CD4-positive, alpha-beta memory T cell (primary cell): ENCODE data around the gene UMAD1. TPM values are rescaled to one million over a fixed set of nuclear protein-coding genes. Genes with fewer than 3 reads are reported as not detected.
A peak's percentile ranks its signal among the peaks of the same experiment; 100 is the strongest.
"Not testable (repeated sequence)": the region's sequence is repeated elsewhere in the genome, so short reads cannot be mapped to it uniquely, and the experiment has no call there.

Experiments
- CTCF ChIA-PET: fragments of 350-600 bp; sonication (Branson Sonifier 250); formaldehyde crosslinking; loops from one replicate; lab custom pipeline; 2021; ENCODE audit warnings: inconsistent platforms; ENCODE audit not compliant: partially characterized antibody; lab: Charles Lee
- POLR2A ChIA-PET: fragments of 350-600 bp; sonication (Branson Sonifier 250); formaldehyde crosslinking; loops from one replicate; lab custom pipeline; 2021; ENCODE audit not compliant: partially characterized antibody; lab: Charles Lee
- DNase-seq, 5 donors: peaks; one replicate each; pipeline versions ENCODE4 v3.0.0 to v3.0.0-alpha.2; 2020 to 2022; ENCODE audit warnings: mixed read lengths in 1 of 5
- H3K27ac ChIP-seq: one replicate; pipeline ENCODE4 v1.7.0; 2013; ENCODE audit warnings: low read depth, low read length
- H3K27me3 ChIP-seq: 2 replicates; pipeline ENCODE4 v1.7.0; 2013; ENCODE audit warnings: mild to moderate bottlenecking, low read length, moderate library complexity; ENCODE audit not compliant: insufficient read depth
- H3K36me3 ChIP-seq: 2 replicates; pipeline ENCODE4 v1.7.0; 2013; ENCODE audit warnings: mild to moderate bottlenecking, low read length, moderate library complexity; ENCODE audit not compliant: insufficient read depth
- H3K4me1 ChIP-seq: 2 replicates; pipeline ENCODE4 v1.7.0; 2013; ENCODE audit warnings: mild to moderate bottlenecking, low read length, moderate library complexity; ENCODE audit not compliant: insufficient read depth
- H3K4me3 ChIP-seq, 2 donors: one replicate each; pipeline ENCODE4 v1.7.0; 2013; ENCODE audit warnings: low read length in 2 of 2, mild to moderate bottlenecking in 1 of 2
- H3K9me3 ChIP-seq, 2 donors: one replicate each; pipeline ENCODE4 v1.7.0; 2013; ENCODE audit warnings: low read length in 2 of 2, control low read depth in 1 of 2; ENCODE audit not compliant: control insufficient read depth in 1 of 2
- H3K27ac Mint-ChIP-seq, 7 donors: one replicate each; pipeline ENCODE4 v1.8.0; 2020 to 2021; ENCODE audit warnings: mixed read lengths in 7 of 7, mild to moderate bottlenecking in 6 of 7, inconsistent platforms in 3 of 7, moderate library complexity in 3 of 7
- H3K27me3 Mint-ChIP-seq, 2 donors: one replicate each; pipeline ENCODE4 v1.8.0; 2020 to 2021; ENCODE audit warnings: mixed read lengths in 2 of 2
- H3K36me3 Mint-ChIP-seq, 2 donors: one replicate each; pipeline ENCODE4 v1.8.0; 2020 to 2021; ENCODE audit warnings: mixed read lengths in 2 of 2, inconsistent platforms in 1 of 2, mild to moderate bottlenecking in 1 of 2
- H3K4me1 Mint-ChIP-seq, 4 donors: one replicate each; pipeline ENCODE4 v1.8.0; 2020 to 2021; ENCODE audit warnings: mixed read lengths in 4 of 4, mild to moderate bottlenecking in 1 of 4
- H3K4me3 Mint-ChIP-seq, 8 donors: one replicate each; pipeline ENCODE4 v1.8.0; 2020 to 2021; ENCODE audit warnings: mixed read lengths in 8 of 8, mild to moderate bottlenecking in 7 of 8, moderate library complexity in 6 of 8, inconsistent platforms in 3 of 8
- H3K9me3 Mint-ChIP-seq, 8 donors: one replicate each; pipeline ENCODE4 v1.8.0; 2020 to 2021; ENCODE audit warnings: mixed read lengths in 8 of 8, mild to moderate bottlenecking in 5 of 8, inconsistent platforms in 3 of 8, moderate library complexity in 1 of 8
- intact Hi-C: fragments of 100-400 bp; cut with micrococcal nuclease; formaldehyde crosslinking; loops from one replicate; pipeline ENCODE4 v1.15.1; 2023
- polyA plus RNA-seq, 2 donors: library from polyadenylated mRNA; unstranded; fragments of 300-500 nt; fragmentation: Illumina TruSeq; gene quantifications; one replicate each; pipeline ENCODE4 v1.2.3, GENCODE V29; 2021
- total RNA-seq, 2 experiments: library from RNA; stranded (reverse); gene quantifications; one replicate each; pipeline ENCODE4 v1.2.3, GENCODE V29; 2021

The UMAD1 gene
- total and polyA plus RNA-seq, 4 experiments from 2014 or later: 23.5 to 36.7 (median 27.6) TPM

DNA sequence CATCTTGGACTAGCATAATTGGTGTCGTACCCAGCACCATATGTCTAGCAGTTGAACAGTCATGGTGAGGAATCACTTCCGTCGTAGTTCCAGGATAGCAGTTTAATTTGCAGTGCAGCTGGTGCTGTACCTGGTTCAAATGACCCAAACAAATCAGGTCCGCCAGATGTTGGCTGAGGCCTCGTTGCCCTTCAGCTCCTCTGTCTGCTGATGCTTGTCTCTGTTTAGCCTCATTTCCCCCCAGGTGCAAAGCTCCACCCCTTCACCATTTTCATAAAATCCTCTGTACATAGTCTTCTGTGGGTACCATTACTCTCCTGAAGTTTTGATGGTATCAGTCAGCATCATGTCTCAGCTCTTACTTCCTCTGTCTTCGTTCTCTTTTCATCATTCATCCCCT is 35.1 kb downstream of the UMAD1 start:
- Mint-ChIP-seq H3K9me3 (peaks cover 3 to 8% (median 5%) of the 10 kb centered on the region in 8 donors), H3K4me3 (no peak overlapping the region), H3K4me1 (peaks cover 40 to 59% (median 47%) of the 10 kb centered on the region in 4 donors), H3K27me3 (no peaks in the 10 kb centered on the region), H3K27ac (peak overlapping the region in 6 of 7 donors; percentile 45 to 77 (median 65)), H3K36me3 (peaks cover 29 to 44% of the 10 kb centered on the region in 2 donors)
- no peak overlapping the region for H3K27ac ChIP-seq
- peaks cover 13% of the 10 kb centered on the region for H3K36me3 ChIP-seq
- intact Hi-C loops: loop anchor here (5.0 kb wide), 1 partner anchor 33 kb away; the partner anchor contains the start of gene UMAD1
- H3K4me3 ChIP-seq: no peak overlapping the region
- peaks cover 0 to 3% of the 10 kb centered on the region in 2 donors for H3K9me3 ChIP-seq
- no peaks in the 10 kb centered on the region for H3K27me3 ChIP-seq
- ChIA-PET CTCF (no interaction called here), POLR2A (interaction anchor here (0.8 kb wide), 1 partner anchor 35 kb away, joined by 4 read pairs; the partner anchor contains the start of gene UMAD1)
- peaks cover 22% of the 10 kb centered on the region for H3K4me1 ChIP-seq
- no peak for DNase-seq

- H3K4me1 Mint-ChIP-seq: peaks cover 19 to 46% (median 29%) of the 10 kb centered on the region in 4 donors
- intact Hi-C loops: loop anchor here (5.0 kb wide), 2 partner anchors 37 to 288 kb away; partner anchors contain the start of genes GLCCI1 and UMAD1
- ChIA-PET CTCF (interaction anchor here (1.2 to 3.7 kb wide), 5 partner anchors 11 to 537 kb away, joined by 3 to 56 read pairs (median 34); no protein-coding TSS in a partner anchor), POLR2A (interaction anchor here (2.1 kb wide), 1 partner anchor 446 kb away, joined by 8 read pairs; no protein-coding TSS in a partner anchor)
- not testable (repeated sequence) for H3K27ac ChIP-seq, H3K4me3 ChIP-seq, H3K27me3 ChIP-seq, DNase-seq, H3K27me3 Mint-ChIP-seq, H3K36me3 ChIP-seq, H3K9me3 ChIP-seq, H3K9me3 Mint-ChIP-seq
- H3K27ac Mint-ChIP-seq: peak overlapping the region in 3 of 7 donors; percentile 10 to 52 (median 22)
- H3K4me1 ChIP-seq: peaks cover 15% of the 10 kb centered on the region
- peaks cover 26 to 28% of the 10 kb centered on the region in 2 donors for H3K36me3 Mint-ChIP-seq
- peak overlapping the region in 2 of 8 donors; percentile 42 to 47 for H3K4me3 Mint-ChIP-seq
These were observed 39.1 kb downstream of the UMAD1 start for GRCh38 chr7:7679640-7680039.

- ChIA-PET POLR2A (interaction anchor here (0.5 to 2.4 kb wide), 11 partner anchors 41 to 509 kb away, joined by 3 to 11 read pairs (median 4); partner anchors contain the start of gene UMAD1), CTCF (interaction anchor here (0.6 to 3.7 kb wide), 47 partner anchors 8 to 615 kb away, joined by 3 to 56 read pairs (median 4); partner anchors contain the start of genes GLCCI1, ICA1 and UMAD1)
- no peaks in the 10 kb centered on the region for H3K27me3 Mint-ChIP-seq
- intact Hi-C loops: loop anchor here (1.0 to 5.0 kb wide), 6 partner anchors 81 to 615 kb away; partner anchors contain the start of gene GLCCI1
- peak overlapping the region in 5 of 7 donors; percentile 41 to 59 (median 45) for H3K27ac Mint-ChIP-seq
- H3K4me1 Mint-ChIP-seq: peaks cover 18 to 35% (median 24%) of the 10 kb centered on the region in 4 donors
- Histone ChIP-seq H3K27ac (no peak overlapping the region), H3K4me1 (peaks cover 15% of the 10 kb centered on the region), H3K27me3 (no peaks in the 10 kb centered on the region), H3K36me3 (no peaks in the 10 kb centered on the region), H3K4me3 (no peak overlapping the region), H3K9me3 (peaks cover 0 to 3% of the 10 kb centered on the region in 2 donors)
- H3K4me3 Mint-ChIP-seq: peak overlapping the region in 3 of 8 donors; percentile 21 to 51 (median 35)
- peaks cover 13 to 14% of the 10 kb centered on the region in 2 donors for H3K36me3 Mint-ChIP-seq
- peak; percentile 47 to 62 (median 54) for DNase-seq
- peaks cover 0 to 8% (median 5%) of the 10 kb centered on the region in 8 donors for H3K9me3 Mint-ChIP-seq
These were observed 40.8 kb downstream of the UMAD1 start for GRCh38 chr7:7681191-7681935.

DNA sequence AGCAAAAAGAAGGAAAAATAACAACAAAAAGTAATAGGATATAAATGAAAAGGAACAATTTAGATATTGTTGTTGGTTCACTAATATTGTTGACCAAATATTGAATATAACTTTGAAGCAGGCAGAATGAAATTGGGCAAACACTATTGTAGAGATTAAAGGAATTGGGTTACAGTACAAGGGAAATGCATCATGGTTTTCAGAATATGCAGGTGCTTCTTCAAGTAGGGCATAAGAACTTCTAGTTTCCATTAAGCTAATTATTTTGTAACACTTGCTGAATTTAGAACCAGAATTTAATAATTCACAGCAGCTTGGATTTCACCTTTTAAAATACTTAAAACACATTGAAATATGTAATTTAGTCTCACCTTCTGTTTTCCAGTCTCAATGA is 41.4 kb downstream of the UMAD1 start:
- Mint-ChIP-seq H3K36me3 (peaks cover 13 to 14% of the 10 kb centered on the region in 2 donors), H3K27me3 (no peaks in the 10 kb centered on the region), H3K4me1 (peaks cover 18 to 40% (median 28%) of the 10 kb centered on the region in 4 donors), H3K27ac (peak overlapping the region in 3 of 7 donors; percentile 22 to 43 (median 42)), H3K9me3 (peaks cover 0 to 8% (median 5%) of the 10 kb centered on the region in 8 donors), H3K4me3 (peak overlapping the region in 1 of 8 donors; percentile 27)
- ChIA-PET CTCF (interaction anchor here (0.8 to 3.7 kb wide), 33 partner anchors 9 to 614 kb away, joined by 3 to 56 read pairs (median 5); partner anchors contain the start of genes GLCCI1, ICA1 and UMAD1), POLR2A (interaction anchor here (1.1 to 2.4 kb wide), 6 partner anchors 42 to 505 kb away, joined by 3 to 11 read pairs (median 8); partner anchors contain the start of gene UMAD1)
- intact Hi-C loops: loop anchor here (1.0 to 5.0 kb wide), 6 partner anchors 80 to 614 kb away; partner anchors contain the start of gene GLCCI1
- Histone ChIP-seq H3K36me3 (no peaks in the 10 kb centered on the region), H3K4me1 (peaks cover 15% of the 10 kb centered on the region), H3K9me3 (peaks cover 0 to 3% of the 10 kb centered on the region in 2 donors), H3K27me3 (no peaks in the 10 kb centered on the region), H3K27ac (no peak overlapping the region), H3K4me3 (no peak overlapping the region)
- DNase-seq: no peak

DNA sequence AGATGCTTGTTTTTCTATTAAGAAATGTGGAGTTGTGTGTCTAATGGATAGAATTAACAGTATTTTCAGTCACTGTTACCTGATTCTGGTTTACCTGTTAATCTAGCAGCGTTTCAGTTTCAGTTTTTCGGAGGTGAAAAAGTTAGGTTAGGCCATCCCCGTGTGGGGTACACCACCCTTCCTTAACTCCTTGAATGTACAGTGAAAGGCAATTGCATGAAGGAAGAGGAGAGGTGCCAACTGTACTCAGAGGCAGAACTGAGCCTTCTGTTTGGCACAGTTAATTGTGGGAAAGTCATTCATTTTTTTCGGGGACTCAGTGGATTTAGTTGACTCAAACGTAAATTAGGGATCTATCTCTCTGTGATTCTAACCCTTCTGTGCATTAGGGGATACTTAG is 42.3 kb downstream of the UMAD1 start:
- Mint-ChIP-seq H3K4me3 (no peak overlapping the region), H3K27ac (peak overlapping the region in 2 of 7 donors; percentile 27 to 37), H3K36me3 (peaks cover 7 to 10% of the 10 kb centered on the region in 2 donors), H3K27me3 (no peaks in the 10 kb centered on the region), H3K4me1 (peaks cover 16 to 42% (median 31%) of the 10 kb centered on the region in 4 donors), H3K9me3 (peaks cover 0 to 3% (median 3%) of the 10 kb centered on the region in 8 donors)
- Histone ChIP-seq H3K9me3 (peaks cover 0 to 2% of the 10 kb centered on the region in 2 donors), H3K4me3 (no peak overlapping the region), H3K4me1 (peaks cover 15% of the 10 kb centered on the region), H3K36me3 (no peaks in the 10 kb centered on the region), H3K27me3 (no peaks in the 10 kb centered on the region), H3K27ac (no peak overlapping the region)
- ChIA-PET CTCF (interaction anchor here (2.0 to 3.7 kb wide), 4 partner anchors 42 to 534 kb away, joined by 14 to 56 read pairs (median 39); partner anchors contain the start of gene UMAD1), POLR2A (no interaction called here)
- intact Hi-C loops: loop anchor here (5.0 kb wide), 1 partner anchor 284 kb away; the partner anchor contains the start of gene GLCCI1
- no peak for DNase-seq

DNA sequence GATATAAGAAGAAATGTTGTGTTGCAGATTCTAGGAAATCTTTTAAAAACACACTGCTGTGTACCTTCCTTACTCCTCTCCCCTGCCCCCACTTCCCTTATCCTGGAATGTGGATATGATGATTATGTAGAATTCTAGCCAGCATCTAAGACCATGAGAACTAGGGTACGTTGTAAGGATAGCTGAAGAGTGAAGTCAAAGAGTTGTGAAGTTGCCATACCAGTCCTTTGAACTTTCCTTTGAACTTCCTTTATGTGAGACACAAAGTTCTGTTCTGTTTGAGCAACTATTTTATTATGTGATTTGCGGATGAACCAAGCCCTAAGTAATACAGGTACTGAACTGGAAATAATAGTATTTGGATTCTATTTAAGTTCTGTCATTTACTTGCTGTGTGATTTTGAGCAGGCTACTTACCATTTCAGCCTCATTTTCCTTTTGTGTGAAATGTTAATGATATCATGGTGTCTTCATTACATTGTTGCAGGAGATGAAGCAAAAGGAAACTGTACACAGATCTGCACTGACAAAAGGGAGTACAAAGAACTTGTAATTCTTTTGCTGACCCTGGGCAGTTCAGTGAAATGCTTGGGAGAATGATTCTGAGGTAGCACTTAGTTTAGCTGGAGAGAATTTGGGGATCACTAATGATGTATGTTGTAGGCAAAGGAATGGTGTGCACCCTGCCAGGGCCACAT is 46.4 kb downstream of the UMAD1 start:
- POLR2A ChIA-PET: no interaction called here
- peaks cover 4 to 8% of the 10 kb centered on the region in 2 donors for H3K36me3 Mint-ChIP-seq
- CTCF ChIA-PET: no interaction called here
- Histone ChIP-seq H3K27ac (no peak overlapping the region), H3K27me3 (no peaks in the 10 kb centered on the region), H3K9me3 (no peaks in the 10 kb centered on the region), H3K4me1 (peaks cover 2% of the 10 kb centered on the region), H3K4me3 (no peak overlapping the region), H3K36me3 (no peaks in the 10 kb centered on the region)
- H3K4me1 Mint-ChIP-seq: peaks cover 7 to 27% (median 16%) of the 10 kb centered on the region in 4 donors
- no peak for DNase-seq
- H3K4me3 Mint-ChIP-seq: no peak overlapping the region
- intact Hi-C loops: no loop called here
- peak overlapping the region in 1 of 7 donors; percentile 23 for H3K27ac Mint-ChIP-seq
- no peaks in the 10 kb centered on the region for H3K27me3 Mint-ChIP-seq
- H3K9me3 Mint-ChIP-seq: no peaks in the 10 kb centered on the region
